NCI-H1105 treated with DMSO at 0.1 percent for 48 hours (cell line): ENCODE results near the gene MRPL40.
"Not testable (repeated sequence)": the region's sequence is repeated elsewhere in the genome, so short reads cannot be mapped to it uniquely, and the experiment has no call there.

Experiments
- DNase-seq: peaks from one replicate; lab custom pipeline; 2025; lab: John Stamatoyannopoulos, UW

MRPL40 gene

DNA sequence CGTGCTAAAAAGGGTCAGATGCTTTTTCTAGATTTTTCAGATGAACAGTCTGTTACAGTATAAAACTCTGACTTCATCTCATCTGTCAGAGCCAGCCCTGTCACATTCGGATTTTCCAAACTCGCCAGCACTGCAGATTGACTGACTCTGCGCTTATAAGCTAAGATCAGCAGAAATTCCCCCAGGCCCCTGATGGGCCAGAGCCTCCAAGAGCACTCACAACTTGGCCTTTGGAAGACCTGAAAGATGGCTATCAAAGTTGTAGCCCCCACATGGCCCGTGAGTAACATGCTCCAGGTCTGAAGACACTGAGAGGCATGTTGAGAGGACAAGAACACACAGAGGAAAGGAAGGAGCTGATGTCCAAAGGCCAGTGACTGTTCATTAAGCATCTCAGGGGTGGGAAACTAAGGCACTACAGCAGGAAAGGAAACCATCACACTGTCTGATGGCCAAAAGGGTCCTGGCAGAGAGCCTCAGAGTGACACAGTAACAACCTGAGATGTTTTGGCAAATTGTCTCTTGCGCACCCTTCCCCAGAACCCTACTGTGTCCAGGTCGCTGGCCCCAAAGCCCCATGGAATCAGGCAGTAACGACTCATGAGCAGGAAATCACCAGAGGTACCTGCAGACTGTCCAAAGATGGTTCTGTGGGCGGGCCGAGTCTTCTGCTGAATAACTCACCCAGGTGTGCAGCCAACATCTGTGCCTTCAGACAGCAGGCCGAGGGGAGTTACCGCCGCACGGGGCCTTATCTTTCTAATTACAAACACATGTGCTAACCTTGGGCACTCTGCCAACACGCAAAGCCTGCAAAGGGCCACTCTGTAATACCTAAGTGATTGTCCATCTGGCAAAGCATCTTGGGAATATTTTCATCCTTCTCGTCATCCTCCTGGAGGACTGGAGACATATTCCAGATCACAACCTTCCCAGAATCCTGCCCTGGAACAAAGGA lies 24.4 kb upstream of the MRPL40 start:
- DNase-seq: peak; percentile 1

DNA sequence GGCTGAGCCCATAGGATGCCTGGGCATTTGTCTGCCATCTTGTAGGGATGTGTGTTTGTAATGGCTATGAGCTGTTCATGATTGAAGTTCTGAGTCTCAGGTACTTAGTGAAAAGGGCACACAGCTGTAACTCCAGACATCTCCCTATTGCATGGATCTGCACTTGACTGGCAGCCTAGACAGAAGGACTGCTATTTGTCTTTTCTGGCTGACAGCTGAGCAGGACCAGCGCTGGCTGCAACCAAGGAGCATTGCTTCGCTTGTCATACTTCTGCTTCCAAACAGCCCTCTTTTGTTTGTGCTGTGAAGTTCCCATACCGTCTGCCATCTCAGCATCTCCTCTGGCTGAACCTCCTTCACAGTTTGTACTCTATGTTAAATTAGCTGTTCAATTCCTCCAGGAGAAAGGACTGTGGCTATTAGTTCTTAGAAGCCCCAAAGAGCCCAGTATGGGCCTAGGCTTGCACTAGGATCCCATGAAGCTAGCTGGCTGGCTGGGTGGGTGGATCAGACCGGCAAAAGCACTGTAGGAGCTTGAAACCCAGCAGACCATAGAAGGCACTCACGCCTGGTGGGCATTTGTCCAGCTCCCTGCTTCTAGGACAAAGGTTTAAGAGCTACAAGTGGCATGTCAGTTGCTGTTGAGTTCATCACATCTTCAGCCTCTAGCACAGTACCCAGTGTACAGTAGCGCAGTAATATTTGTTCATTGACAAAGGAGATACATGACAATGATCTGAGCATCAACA lies 21.2 kb upstream of the MRPL40 start:
- no peak for DNase-seq

DNA sequence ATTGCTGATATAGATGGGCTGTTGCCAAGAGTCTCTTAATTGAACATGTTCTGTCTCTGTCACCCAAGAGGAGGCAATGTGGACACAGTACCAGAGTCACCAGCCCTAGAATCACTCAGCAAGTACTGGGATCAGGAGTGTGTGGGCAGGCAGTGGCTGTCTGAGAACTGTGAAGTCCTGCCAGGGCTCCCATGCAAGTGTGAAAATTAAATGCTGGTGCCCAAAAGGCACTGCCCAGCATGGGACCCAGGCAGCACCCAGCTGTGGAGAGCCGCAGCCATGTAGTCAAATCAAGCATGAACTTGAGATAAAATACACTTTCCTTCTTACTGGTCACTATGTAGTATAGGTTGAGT lies 20.7 kb upstream of the MRPL40 start:
- DNase-seq: no peak

DNA sequence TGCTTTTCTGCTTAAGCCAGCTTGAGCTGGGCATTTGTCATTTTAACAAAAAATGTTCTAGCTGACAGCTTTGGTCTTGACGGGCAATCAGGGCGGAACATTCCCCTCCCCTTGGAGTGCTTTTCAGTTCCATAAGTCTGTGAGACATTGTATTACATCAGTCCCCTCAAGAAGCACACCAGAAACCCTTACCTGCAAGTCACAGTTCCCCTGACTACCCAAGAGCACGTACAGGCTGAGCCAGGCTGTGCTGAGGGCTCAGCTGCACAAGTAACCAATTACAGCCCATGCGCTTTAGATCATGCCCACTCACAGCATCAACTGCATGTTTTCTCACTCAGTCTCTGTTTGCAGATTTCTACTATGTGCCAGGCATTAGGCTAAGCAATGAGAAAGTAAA lies 19.9 kb upstream of the MRPL40 start:
- no peak for DNase-seq

DNA sequence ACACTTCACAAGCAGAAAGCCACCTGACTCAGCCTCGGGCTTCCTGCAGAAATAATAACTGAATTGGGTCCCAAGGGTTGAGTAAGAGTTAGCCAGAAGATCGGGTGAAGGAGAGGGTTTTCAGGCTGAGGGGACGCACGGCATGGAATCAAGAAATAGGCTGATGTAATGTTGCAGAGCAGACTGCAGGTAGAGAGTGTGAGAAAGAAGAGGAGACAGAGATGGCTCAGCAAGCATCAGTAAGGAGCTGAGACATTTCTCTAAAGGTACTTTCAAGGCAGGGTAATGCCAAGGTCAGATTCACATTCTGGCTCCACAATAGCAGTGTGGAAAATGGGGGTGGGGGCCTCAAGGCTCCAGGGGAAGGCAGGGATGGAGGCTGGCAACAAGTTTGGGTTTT lies 19.4 kb upstream of the MRPL40 start:
- DNase-seq: no peak

DNA sequence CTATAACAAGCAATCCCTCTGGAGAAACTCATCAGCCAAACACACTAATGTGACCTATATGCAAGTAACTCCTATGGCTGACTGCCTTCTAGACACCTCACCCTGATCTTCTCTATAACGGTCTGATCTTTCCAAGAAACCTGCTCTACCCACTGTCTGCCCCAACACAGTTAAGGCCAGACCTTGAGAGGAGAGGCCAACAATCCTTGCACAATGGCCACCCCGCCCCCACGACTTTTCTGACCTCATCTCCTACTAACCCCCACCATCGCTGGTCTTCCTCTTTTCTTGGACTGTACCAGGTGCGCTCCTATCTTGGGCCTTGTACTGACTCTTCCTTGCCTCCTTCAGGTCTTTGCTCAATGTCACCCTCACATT lies 13.3 kb upstream of the MRPL40 start:
- DNase-seq: no peak

DNA sequence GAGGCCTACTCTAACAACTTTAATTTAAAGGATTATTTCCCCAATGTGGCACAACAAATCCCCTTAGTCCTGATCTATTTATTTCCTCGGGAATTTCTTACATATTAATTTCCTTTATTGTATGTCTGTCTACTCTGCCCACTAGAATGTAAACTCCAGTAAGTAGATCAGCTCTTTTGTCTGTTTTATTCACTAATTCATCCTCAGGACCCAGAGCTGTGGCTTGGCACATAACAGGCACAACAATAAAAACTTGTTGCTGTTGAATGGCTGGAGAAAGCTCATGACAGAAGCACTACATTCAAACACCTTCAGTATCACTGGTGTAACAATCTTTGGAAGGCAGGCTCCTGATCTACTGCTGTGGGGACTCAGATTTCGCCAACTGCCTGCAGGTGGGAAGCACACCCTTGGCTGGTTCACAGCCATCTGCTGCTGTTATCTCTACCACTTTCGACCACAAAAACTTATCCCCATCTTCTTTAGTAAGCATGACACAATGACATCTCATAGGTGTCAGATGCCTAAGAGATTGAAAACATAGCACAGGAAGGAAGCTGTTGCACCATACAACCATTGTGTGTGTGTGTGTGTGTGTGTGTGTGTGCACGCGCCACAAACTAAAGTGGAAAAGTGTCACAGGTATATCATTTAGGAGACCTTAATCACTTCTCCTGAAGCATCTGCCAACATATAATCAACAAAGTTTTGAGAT lies 12.7 kb upstream of the MRPL40 start:
- no peak for DNase-seq

DNA sequence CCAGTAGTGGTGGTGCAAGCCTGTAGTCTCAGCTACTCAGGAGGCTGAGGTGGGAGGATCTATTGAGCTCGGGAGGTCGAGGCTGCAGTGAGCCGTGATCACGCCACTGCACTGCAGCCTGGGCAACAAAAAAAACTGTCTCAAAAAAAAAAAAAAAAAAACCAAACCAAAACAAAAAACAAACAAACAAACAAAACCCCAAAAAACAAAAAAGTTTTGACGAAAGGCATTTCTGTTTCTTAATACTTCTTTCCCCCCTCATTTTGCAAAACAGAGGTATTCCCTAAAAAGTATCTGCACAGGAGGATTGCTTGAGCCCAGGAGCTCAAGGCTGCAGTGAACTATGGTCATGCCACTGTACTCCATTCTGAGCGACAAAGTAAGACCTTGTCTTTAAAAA lies 12.0 kb upstream of the MRPL40 start:
- DNase-seq: no peak

DNA sequence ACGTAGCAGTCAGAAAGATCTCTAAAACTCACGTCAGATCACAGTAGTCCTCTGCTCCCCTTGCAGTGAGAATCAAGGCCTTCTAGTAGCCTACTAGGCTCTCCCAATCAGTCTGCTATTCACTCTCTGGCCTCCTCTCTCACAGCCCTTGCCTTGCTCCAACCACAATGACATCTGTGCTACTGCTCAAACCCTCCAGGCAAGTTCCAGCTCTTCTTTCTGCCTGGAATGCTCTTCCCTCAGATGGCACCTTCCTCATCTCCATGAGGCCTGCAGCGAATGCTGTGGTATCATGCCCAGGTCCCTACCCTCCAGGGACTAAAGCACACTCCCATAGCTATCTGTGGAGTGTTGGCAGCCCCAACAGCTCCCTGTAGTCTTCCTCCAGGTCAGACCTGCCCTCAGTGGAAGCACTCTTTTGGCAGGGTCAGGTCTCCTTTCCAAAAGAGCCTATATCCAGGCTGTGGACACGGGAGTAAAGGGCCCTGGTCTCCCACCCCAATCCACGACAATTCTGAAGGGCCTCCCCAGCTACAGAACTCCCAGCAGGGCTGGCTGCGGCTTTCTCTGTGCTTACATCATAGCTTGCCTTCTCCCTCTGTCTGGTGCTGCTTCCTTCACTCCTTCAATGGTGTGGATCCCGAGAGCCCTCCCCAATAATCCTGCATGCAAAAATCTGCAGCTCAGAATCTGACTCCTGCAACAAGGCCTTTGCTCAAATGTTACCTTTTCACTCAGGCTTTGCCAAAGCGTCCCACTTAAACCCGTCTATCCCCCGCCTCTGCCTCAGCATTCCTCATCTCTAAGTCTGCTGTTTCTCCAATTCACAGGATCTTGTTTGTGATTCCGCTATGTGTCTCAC lies 9.7 kb upstream of the MRPL40 start:
- DNase-seq: no peak

DNA sequence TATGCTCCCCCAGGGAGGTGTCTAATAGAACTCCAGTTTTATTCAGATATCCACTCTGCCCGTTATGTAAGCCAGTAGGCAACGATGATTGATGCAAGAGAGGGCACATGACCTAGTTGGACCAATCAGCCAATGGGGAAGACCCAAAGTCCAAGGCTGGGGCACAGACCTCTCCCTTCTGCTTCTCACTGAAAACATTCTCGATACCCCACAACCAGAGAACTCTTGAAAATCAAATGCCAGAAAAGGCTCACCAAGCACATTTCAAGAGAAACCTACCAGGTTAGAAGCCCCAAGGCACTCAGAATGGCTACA lies 8.2 kb upstream of the MRPL40 start:
- no peak for DNase-seq

DNA sequence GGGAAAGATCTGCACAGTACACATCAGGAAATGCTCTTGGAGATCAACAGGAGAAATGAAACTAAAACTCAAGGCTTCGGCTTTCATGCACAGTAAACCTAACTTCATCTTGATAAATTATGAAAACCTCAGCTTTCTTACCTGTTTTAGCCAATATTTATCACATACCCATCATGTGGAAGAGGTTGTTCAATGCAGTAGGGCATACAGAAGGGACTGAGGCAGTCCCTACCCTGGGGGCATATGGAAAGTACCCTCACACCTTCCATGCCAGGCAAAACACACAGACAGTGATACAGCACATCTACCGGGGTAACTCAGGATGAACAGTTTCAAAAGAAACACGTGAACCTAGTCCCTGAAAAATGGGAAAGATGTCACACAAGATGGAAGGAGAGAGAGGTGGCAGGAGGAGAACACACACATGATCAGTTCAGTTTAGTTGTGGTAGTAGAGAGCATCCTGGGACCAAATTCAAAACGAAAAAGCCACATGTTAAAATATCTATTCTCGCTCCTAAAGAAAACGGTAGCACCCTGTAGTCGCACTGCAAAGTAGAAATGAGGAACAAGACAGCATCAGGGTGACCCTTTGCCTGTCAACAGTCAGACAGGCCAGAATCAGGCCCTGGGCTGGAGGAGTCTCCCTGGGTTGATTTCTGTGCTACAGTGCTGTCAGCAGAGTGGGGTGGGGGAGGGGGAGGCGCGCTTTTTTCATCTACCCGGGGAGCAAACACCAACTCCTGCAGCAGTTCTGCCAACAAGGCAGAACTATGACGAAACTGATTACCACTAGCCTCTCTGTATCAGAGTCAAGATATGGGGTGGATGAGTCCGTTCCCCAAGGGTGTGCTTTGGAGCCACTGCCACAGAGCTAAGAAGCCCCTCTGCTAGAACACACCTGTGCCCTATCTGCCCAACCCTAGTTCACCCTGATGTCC lies 2.1 kb upstream of the MRPL40 start:
- no peak for DNase-seq

DNA sequence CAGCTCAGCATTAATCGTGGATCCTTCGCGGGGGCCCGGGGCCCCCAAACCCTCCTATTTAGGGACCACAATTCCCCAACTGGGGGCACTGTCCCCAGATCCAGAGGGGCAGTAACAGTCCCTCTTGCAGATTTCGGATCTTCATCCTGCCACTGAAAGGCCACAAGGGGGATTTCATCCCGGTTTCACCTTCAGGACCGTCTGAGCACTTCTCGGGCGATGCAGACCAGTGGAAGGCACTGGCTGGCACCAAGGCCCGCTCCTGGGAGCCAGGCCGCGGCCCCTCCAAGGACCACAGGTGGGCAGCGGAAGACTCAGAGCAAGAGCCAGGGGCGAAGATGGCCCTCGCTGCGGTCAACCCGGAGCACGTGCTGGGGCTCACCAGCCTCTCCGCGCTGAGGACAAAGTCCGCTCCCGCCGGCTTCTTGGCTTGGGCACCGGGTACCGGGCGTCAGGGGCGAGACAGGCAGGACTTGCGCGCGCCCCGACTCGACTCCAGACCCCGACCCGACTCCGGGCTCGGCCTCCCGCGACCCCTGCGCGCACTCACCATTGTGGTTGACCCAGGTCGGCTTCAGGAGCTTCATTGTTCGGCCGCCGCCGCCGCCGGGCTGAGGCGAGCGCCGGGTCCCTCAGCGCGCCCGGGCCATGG lies 1.3 kb upstream of the MRPL40 start:
- peak; percentile 1 for DNase-seq

DNA sequence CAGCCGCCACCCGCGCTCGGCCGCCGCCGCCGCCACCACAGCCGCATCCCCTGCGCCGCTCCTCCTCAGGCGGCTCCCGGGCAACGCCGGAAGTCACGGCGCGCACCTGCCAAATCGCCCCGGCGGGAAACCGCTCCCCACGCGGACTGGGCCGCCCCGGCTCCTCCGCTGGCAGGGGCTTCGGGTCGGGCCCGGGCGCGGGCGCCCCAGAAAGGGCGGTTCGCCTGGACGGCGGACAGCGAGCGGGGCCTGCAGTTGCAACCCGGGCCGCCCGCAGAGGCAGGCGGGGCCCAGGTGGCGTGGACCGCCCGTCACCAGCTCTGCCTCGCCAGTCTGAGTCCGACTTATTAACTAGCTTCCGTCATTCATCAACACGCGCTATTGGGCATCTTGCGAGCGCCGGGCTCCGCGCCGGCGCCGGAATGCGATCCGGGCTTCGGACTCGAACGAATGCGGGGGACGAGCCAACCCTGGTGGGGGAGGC lies 654 bp upstream of the MRPL40 start, which contains the start of gene HIRA:
Gene HIRA, minus strand, starts transcription at position 85 of the 484 bp plus-strand sequence. CDS start 257 bp downstream, outside the sequence.
- DNase-seq: peak; percentile 47

DNA sequence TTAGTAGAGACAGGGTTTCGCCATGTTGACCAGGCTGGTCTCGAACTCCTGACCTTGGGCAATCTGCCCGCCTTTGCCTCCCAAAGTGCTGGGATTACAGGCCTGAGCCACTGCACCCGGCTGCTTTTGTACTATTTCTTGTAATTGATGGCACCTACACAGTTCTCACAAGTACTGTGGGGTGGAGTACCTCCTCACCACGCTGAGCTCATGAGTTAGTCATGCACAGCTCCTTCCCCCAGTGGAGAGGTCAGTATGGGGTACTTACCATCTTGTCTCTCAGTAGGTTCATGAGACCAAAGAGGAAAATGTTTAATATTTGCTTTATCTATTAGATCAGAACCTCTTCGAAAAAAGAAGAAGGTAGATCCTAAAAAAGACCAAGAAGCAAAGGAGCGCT lies 2.1 kb downstream of the MRPL40 start:
- no peak for DNase-seq

DNA sequence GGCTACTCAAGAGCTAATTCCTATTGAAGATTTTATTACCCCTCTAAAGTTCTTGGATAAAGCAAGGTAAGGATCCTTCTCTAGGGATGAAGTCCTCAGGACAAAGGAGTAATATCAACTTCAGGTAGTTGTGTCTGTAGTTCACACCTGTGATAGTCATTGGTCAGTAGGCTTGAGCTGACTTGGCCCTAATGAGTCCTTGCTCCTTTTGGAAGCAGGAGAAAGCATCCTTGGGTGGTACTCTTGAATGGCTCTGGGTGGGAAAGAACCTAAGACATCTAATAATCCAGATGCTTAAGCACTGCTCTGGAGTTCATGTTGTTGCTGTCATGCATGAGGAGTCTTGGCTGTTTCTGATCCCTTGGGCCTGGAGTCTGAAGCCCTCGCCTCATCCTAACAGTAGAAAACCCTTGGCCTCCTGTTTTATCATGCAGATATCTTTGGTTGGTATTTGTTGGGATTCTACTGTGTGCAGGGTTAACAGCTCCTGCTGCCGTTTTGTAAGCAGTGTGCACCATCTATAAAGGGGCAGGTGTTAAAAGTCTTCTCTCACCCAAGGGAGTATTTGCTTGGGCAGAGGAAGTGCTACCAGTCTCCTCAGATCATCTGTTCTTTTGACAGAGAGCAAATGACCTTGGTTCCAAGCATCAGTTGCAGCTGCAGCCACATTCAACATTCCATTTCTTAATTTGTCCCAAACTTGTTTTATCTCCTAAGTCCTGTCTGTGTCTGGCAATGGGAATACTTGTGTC lies 2.7 kb downstream of the MRPL40 start:
- no peak for DNase-seq

DNA sequence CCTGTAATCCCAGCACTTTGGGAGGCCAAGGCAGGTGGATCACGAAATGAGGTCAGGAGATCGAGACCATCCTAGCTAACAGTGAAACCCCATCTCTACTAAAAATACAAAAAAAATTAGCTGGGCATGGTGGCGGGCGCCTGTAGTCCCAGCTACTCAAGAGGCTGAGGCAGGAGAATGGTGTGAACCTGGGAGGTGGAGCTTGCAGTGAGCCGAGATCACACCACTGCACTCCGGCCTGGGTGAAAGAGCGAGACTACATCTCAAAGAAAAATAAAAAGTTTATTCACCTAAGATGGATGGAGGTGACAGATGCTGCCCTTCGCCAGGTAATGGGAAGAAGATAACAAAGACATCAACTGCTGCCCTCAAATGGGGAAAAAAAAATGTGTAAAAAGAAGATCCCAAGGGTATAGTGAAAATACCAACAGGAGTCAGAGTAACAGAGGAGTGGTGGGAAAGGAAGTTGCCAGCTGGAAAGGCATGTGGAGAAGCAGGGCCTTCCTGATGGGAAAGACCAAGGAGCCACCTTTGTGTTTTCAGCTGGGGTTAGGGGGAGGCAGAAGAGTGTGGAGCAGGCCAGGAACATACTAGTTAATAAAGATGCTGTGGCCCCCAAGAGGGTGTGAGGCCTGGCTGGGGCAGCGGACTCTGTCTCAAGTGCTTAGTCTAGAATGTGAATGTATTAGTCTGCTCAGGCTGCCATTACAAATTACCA lies 4.3 kb downstream of the MRPL40 start:
- not testable (repeated sequence) for DNase-seq

DNA sequence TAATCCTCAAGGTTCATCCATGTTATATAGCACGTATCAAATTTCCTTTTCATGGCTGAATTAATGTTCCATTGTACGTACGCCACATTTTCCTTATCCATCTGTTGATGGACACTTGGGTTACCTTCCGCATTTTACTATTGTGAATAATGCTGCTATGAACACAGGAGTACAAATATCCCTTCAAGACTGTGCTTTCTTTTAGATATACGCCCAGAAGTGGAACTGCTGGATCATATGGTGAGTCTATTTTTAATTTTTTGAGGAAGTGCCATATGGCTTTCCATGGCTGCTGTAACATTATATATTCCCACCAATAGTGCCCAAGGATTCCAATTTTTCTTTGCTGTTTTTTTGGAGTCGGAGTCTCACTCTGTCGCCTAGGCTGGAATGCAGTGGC lies 6.0 kb downstream of the MRPL40 start:
- DNase-seq: no peak

DNA sequence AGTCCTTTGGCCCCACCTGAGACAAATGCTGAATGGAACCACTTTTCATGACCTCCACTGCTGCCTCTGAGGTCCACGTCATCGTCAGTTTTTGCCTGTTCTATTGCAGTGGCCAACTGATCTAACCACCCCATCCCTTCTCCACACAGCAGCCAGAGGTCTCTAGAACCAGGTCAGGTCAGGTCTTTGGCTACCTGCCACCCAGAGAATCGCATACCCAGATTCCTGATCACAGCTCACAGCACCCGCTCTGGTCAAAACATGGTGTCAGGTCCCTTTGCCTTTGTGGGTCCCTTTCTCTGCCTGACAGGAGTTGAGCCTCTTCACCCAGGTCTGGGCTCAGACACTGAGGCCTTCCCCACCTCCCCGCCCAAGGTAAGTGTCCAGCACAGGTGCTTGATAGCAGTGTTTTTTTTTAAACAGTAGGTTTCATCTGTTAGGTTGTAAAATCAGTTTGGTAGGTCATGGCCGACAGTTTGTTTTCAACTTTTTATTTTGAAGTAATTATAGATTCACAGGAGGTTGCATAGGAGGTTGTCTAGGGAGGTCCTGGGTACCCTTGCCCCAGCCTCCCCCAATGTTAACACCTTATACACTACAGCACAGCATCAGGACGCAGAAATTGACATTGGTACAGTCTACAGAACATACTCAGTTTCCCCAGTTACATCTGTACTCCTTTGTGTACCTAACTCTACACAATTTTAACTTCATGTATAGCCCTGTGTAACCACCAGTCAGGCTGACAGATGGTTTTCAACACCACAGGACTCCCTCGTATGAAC lies 8.3 kb downstream of the MRPL40 start:
- no peak for DNase-seq
